ENCODE measurements around the gene SLC9B1. TPM values are rescaled to one million over a fixed set of nuclear protein-coding genes. Genes with fewer than 3 reads are reported as not detected.

SLC9B1 gene
- total and polyA plus RNA-seq, 2 of the 8 experiments (the other 6 are each of a cell fraction or from before 2014, with no cell fraction given): 0.08 to 0.19 TPM

- Histone ChIP-seq H3K79me1 (ENCODE audit: low read depth, low read length) (no peaks in the 10 kb centered on the region), H4K5ac (ENCODE audit: insufficient read length, low read depth, low read length) (no peak overlapping the region), H4K20me1 (replicated peaks in 1 of 2; ENCODE audit: control insufficient read depth in 1 of 2, insufficient read depth in 2 of 2, low read length in 2 of 2) (no peaks in the 10 kb centered on the region), H3K23me2 (ENCODE audit: low read depth, low read length) (no peaks in the 10 kb centered on the region), H3K79me2 (ENCODE audit: control insufficient read depth in 1 of 2, insufficient read depth in 2 of 2, low read length in 2 of 2) (no peaks in the 10 kb centered on the region), H3K14ac (ENCODE audit: insufficient read length) (no peak overlapping the region), H3K4me1 (replicated peaks in 1 of 4; ENCODE audit: control insufficient read depth in 3 of 4, insufficient read depth in 4 of 4, low read length in 3 of 4) (no peaks in the 10 kb centered on the region), H2BK120ac (replicated peaks; ENCODE audit: low read depth, low read length) (no peak overlapping the region), H3K4me2 (ENCODE audit: insufficient read depth in 1 of 2, low read depth in 2 of 2, low read length in 2 of 2) (no peak overlapping the region), H3K27me3 (replicated peaks in 1 of 4; ENCODE audit: control insufficient read depth in 3 of 4, extremely low read depth in 1 of 4, insufficient read depth in 3 of 4, low read length in 3 of 4) (no peaks in the 10 kb centered on the region), H3K36me3 (ENCODE audit: control insufficient read depth in 2 of 4, insufficient read depth in 4 of 4, low read length in 3 of 4) (no peaks in the 10 kb centered on the region), H3K9me3 (ENCODE audit: insufficient read depth in 2 of 2, low read depth in 1 of 2, low read length in 1 of 2) (no peaks in the 10 kb centered on the region), H4K91ac (replicated peaks; ENCODE audit: insufficient read length, low read length) (no peak overlapping the region), H2BK12ac (ENCODE audit: low read depth, low read length) (no peak overlapping the region), H3K4me3 (ENCODE audit: extremely low read depth in 1 of 4, insufficient read depth in 2 of 4, low read depth in 3 of 4, low read length in 4 of 4) (no peak overlapping the region), H3K27ac (ENCODE audit: low read depth, low read length) (no peak overlapping the region), H3K4ac (replicated peaks; ENCODE audit: insufficient read length, low read depth, low read length) (no peak overlapping the region), H2AK5ac (ENCODE audit: low read depth, low read length) (no peak overlapping the region), H3K56ac (replicated peaks; ENCODE audit: insufficient read length, low read depth, low read length) (peak overlapping the region; percentile 25), H3K18ac (ENCODE audit: extremely low read depth, low read length) (no peak overlapping the region), H2BK15ac (ENCODE audit: low read length) (no peak overlapping the region), H3K23ac (ENCODE audit: insufficient read length) (no peak overlapping the region), H4K8ac (ENCODE audit: extremely low read depth, insufficient read depth, low read length) (no peak overlapping the region), H2BK20ac (ENCODE audit: low read length) (no peak overlapping the region), H3K9ac (replicated peaks in 1 of 4; ENCODE audit: extremely low read depth in 1 of 4, low read depth in 3 of 4, low read length in 3 of 4) (no peak overlapping the region), H2BK5ac (ENCODE audit: low read depth, low read length) (no peak overlapping the region), H2AFZ (ENCODE audit: low read length) (no peak overlapping the region)
- TF ChIP-seq HDAC6 (IDR thresholded peaks at IDR 0.05; ENCODE audit: low read depth, low read length) (no peak), SIN3A (conservative IDR thresholded peaks at IDR 0.05 in 1 of 2, IDR thresholded peaks at IDR 0.05 in 1 of 2; ENCODE audit: low read depth in 1 of 2, low read length in 2 of 2) (no peak), ATF2 (IDR thresholded peaks at IDR 0.05; ENCODE audit: low read length) (no peak)
- FAIRE-seq: no peak
- CTCF ChIA-PET (ENCODE audit: partially characterized antibody): no interaction called here
- no peak for DNase-seq (ENCODE audit: low read depth in 1 of 2, low spot score in 2 of 2)
- POLR2A ChIA-PET (ENCODE audit: partially characterized antibody): no interaction called here
- WGBS, 2 experiments (ENCODE audit: extremely low coverage in 1 of 2, insufficient coverage in 1 of 2, insufficient read length in 1 of 2, insufficient replicate concordance in 2 of 2, low coverage in 1 of 2, low lambda C conversion rate in 2 of 2, missing lambda C conversion rate in 1 of 2): 93% methylated on average over 2 of the region's 2 CpGs; no CpG with 5 or more reads in 1 of the 2 experiments
Measured at GRCh38 chr4:103002551-103002950, 17.0 kb downstream of the SLC9B1 start.

Data from H1 (cell line).